Fibroblast of mammary gland (primary cell): Measurements from ENCODE around the gene PLCD3.

Experiments
- DNase-seq: peaks from one replicate; pipeline ENCODE4 v3.0.0-alpha.2; 2010; ENCODE audit warnings: low read depth
- H3K4me3 ChIP-seq: 2 replicates; pipeline ENCODE4 v1.5.1; 2011; ENCODE audit warnings: low read depth, mild to moderate bottlenecking, low read length, moderate library complexity; ENCODE audit not compliant: control insufficient read depth
- TF ChIP-seq, protein P1 (sequence below): conservative IDR thresholded peaks from 2 replicates; pipeline ENCODE4 v1.5.1; 2011; ENCODE audit warnings: low read depth, low read length, inconsistent platforms; ENCODE audit not compliant: control insufficient read depth, insufficient read depth

Gene PLCD3

DNA sequence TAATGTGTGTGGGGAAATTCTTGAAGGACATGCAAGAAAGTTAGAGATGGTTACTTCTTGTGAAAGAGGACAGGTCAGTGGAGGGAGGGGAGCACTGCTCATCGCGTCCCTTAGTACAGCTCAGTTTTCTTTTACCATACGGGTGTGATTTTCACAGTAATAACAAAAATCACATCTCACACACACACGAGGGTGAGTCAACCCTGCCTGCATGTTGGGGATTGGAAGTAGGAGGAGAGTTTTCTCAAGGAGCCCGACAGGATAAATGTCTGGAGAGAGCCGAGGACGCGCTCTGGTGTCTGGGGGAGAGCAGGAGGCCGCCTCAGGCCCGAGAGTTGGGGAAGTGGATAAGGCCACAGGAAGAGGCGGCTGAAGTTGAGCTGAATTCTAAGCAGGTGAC is 16.4 kb downstream of the PLCD3 start:
- H3K4me3 ChIP-seq, result no peak overlapping the region
- TF ChIP-seq, protein P1, sequence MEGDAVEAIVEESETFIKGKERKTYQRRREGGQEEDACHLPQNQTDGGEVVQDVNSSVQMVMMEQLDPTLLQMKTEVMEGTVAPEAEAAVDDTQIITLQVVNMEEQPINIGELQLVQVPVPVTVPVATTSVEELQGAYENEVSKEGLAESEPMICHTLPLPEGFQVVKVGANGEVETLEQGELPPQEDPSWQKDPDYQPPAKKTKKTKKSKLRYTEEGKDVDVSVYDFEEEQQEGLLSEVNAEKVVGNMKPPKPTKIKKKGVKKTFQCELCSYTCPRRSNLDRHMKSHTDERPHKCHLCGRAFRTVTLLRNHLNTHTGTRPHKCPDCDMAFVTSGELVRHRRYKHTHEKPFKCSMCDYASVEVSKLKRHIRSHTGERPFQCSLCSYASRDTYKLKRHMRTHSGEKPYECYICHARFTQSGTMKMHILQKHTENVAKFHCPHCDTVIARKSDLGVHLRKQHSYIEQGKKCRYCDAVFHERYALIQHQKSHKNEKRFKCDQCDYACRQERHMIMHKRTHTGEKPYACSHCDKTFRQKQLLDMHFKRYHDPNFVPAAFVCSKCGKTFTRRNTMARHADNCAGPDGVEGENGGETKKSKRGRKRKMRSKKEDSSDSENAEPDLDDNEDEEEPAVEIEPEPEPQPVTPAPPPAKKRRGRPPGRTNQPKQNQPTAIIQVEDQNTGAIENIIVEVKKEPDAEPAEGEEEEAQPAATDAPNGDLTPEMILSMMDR, result no peak
- DNase-seq, result no peak

DNA sequence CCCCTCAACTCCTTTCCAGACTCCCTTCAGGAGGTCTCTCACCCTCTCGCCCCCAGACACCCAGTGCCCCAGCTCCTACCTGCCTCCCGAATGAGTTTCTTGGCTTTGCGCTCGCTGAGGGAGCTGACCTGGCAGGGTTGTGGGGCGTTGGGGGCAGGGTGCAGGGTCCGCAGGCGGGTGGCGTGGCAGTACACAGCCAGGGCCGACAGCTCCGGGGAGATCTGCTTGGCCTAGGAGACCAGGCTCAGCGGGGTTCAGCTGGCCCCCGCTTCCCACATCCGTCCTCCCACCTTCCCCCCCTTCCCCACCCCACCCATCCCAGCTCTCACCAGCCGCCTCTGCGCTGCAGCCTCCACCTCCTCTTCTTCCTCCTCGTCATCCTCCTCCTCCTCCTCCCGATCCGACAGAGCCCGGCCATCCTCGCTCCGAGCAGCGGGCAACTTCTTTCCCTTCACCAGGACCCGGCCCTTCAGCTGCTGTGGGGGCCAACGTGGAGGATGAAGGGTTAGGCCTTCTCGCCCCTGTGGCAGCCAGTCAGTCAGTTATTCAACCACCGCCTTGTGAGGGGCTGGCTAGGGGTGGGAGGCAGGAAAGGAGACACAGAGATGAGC is 17.2 kb downstream of the PLCD3 start:
- H3K4me3 ChIP-seq, result no peak overlapping the region
- no peak for DNase-seq
- TF ChIP-seq, protein P1, result no peak

DNA sequence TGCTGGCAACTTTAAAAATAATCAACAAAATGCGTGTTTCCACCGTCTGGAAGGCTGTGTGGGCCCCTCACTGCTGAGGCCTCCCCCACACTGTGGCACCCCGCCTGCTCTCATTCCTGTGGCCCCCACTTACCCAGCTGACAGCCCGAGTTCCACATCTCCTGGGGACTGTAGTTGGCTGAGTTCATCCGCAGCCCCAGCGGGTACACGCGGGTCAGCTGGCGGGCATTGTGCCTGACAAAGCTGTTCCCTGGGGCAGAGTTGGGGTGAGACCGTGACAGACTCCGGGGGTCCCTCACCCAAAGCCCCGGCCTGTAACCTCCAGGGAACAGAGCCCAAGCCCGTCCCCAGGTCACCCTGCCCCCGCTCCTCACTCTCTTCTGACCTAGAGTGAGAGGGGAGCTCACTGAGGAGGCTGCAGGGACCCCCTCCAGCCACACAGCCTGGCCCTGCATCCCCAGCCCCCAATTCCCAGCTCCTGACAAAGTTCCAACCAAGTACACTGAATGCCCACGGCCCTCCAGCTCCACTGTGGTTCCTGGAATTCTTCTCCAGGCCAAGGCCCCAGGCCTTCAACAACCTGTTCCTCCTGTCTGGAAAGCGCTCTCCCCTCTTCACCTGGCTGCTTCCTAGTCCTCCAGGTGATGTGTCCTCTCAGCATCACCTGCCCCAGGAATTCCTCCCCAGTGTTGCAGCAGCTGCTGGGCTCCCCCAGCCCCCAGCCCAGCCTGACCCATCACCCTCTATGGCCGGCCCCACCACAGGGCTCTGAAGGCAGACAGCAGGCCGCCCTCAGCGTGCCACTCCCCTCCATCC is 18.0 kb downstream of the PLCD3 start:
- no peak for DNase-seq
- TF ChIP-seq, protein P1, result no peak
- no peak overlapping the region for H3K4me3 ChIP-seq

DNA sequence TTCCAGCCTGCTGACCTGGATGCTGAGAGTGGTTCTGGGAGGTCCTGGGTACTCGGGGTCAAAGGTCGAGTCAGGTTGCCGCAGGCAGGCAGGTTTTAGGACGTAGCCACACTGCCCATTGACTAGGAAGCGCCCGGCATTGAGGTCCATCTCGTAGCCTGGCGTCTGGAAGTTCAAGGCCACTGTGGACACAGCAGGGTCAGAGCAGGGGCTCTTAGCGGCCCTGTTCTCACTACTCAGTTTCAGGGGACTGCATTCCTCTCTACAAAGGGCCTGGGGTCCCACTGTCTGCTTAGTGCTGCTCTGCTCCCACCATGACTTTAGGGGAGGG is 18.9 kb downstream of the PLCD3 start:
- no peak overlapping the region for H3K4me3 ChIP-seq
- DNase-seq, result no peak
- TF ChIP-seq, protein P1, result no peak

DNA sequence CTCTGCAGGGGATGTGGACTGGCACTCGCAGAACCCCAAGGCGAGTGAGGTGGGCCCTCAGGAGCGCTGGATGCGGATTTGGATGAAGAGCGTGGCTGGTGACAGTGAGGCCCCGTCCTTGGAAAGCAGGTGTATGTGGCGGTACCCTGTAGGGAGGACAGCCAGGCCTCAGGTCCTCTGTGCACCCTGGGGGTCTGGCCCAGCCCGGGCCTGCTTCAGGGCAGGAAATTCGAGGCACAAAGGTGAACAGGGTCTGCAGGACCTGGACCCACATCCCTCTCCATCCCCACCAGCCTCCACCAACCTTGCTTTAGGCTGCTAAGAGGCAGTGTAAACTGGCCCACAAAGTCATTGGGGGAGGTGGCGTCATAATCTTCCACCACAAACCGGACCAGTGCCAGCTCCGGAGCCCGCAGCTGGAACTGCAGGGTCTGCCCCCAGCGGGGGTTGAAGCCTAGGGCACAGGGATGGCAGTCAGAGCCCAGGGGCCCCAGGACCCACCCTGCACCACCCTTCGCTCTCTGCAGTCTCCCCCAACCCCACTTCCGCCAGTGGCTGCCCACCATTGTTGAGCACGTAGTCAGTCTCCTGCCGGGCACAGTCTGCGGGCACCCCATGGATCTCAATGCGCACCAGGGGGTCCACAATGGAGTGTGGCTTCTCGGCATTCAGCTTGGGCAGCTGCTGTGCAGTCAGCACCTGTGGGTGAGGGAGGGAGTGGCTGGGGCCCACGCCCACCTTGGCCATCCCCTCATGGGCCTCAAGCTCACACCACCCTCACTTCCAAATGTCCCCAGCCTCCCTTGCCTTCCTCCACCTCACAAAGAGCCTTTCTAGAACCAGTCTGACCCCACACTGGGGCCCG is 19.5 kb downstream of the PLCD3 start:
- no peak for DNase-seq
- TF ChIP-seq, protein P1, result no peak
- no peak overlapping the region for H3K4me3 ChIP-seq

DNA sequence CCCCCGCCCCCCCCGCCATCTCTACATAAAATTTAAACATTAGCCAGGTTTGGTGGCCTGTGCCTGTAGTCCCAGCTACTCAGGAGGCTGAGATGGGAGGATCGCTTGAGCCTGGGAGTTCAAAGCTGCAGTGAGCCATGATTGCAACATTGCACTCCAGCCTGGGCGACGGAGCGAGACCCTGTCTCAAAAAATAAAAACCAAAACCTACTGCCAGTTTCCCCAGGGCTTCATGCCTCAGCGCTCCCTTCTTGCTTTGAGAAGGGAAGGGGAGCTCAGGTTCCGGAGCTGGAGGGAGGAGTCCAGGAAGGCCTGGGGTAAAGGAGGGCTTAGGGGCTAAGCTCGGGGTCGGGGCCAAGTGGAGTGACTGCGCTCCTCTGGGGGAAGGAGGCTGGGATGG is 20.5 kb downstream of the PLCD3 start:
- no peak for DNase-seq
- TF ChIP-seq, protein P1, result no peak
- no peak overlapping the region for H3K4me3 ChIP-seq
